Stimulated activated CD4-positive, alpha-beta T cell treated with anti-CD3 and anti-CD28 coated beads, Interleukin-1b, Interleukin-23, amount 100 ng/mL, for 1 hour (primary cell): Measurements from ENCODE around the gene IL4R.
"Not testable (repeated sequence)": the region's sequence is repeated elsewhere in the genome, so short reads cannot be mapped to it uniquely, and the experiment has no call there.

Source experiments
- DNase-seq, 2 donors: peaks; one replicate each; pipeline ENCODE4 v3.0.0-alpha.2; 2020; ENCODE audit warnings: low read depth in 2 of 2

Gene IL4R

GRCh38 chr16:27313422-27314160, at the start of gene IL4R:
IL4R (plus strand) TSS chr16:27313974; CDS start chr16:27340204, 26,230 bp downstream.
- DNase-seq: peak in 1 of 2 donors; percentile 37

DNA sequence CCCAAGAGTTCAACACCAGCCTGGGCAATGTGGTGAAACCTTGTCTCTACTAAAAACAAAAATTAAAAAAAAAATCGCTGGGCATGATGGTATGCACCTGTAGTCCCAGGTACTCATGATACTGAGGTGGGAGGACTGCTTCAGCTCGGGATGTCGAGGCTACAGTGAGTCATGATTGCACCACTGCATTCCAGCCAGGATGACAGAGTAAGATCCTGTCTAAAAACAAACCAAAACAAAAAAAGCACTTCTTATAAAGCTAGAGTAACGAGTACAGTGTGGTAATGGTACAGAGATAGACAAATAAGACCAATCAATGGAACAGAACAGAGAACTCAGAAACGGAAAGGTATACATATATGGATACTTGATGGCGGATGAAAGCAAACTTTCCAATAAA, 49.6 kb upstream of the IL4R start:
- no peak for DNase-seq

DNA sequence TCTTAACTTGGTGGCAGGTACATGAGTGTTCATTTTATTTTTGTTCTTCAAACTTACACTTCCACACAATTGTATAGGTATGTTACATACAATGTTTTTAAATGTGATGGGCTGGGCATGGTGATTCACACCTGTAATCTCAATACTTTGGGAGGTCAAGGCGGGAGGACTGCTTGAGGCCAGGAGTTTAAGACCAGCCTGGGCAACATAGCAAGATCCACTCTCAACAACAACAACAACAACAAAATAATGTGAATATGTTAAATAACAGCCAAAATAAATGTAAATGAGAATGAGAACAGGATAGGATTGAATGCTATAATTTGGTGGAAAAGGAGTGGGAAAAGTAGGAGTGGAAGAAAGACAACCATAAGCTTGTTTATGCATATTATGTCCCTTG, 47.8 kb upstream of the IL4R start:
- no peak for DNase-seq

- no peak for DNase-seq
Measured at GRCh38 chr16:27267037-27267677, 46.6 kb upstream of the IL4R start.

GRCh38 chr16:27268376-27269299, 45.1 kb upstream of the IL4R start, which contains the start of gene NSMCE1:
NSMCE1 (minus strand) TSS chr16:27268772; CDS start chr16:27257570, 11,202 bp downstream.
- DNase-seq: peak; percentile 90 to 95

- no peak for DNase-seq
Measured at GRCh38 chr16:27269300-27270150, 44.2 kb upstream of the IL4R start.

DNA sequence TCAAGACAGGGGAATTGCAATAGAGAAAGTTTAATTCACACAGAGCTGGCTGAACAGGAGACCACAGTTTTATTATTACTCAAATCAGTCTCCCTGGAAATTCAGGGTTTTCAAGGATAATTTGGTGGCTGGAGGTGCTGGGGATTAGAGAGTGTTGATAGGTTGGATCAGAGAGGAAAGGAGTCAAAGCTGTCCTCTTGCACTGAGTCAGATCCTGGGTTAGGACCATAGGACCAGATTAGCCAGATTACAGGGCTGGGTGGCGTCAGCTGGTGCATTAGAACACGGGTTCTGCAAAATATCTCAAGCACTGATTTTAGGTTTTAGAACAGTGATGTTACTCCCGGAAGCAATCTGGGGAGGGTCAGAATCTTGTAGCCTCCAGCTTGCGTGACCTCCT, 43.4 kb upstream of the IL4R start:
- DNase-seq: no peak

DNA sequence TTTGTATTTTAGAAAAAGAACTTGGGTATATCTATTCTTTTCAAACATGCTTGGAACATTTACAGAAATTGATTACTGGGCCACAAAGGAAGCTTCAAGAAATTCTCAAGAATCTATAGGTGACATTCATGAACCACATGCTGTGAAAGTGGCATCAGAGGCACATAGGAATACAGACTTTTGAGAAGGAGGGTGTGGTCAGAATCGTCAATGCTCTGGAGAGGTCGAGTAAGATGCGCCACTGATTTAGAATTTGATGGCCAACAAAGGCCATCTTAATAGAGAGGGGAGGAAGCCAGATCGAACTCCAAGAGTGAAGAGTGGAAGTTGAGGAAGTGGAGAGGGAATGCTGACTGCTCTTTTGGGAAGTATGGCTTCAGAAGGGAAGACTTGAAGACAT, 41.7 kb upstream of the IL4R start:
- no peak for DNase-seq

DNA sequence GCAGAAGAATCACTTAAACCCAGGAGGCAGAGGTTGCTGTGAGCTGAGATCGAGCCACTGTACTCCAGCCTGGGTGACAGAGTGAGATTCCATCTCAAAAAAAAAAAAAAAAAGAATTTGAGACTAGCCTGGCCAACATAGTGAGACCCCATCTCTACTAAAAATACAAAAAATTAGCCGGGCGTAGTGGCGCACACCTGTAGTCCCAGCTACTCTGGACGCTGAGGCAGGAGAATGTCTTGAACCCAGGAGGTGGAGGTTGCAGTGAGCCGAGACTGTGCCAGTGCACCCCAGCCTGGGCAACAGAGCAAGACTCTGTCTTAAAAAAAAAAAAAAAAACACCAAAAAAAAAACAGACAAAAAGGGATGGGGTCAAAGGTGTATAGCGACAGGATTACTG, 41.1 kb upstream of the IL4R start:
- DNase-seq: not testable (repeated sequence)

GRCh38 chr16:27273330-27273669, 40.5 kb upstream of the IL4R start:
- no peak for DNase-seq

DNA sequence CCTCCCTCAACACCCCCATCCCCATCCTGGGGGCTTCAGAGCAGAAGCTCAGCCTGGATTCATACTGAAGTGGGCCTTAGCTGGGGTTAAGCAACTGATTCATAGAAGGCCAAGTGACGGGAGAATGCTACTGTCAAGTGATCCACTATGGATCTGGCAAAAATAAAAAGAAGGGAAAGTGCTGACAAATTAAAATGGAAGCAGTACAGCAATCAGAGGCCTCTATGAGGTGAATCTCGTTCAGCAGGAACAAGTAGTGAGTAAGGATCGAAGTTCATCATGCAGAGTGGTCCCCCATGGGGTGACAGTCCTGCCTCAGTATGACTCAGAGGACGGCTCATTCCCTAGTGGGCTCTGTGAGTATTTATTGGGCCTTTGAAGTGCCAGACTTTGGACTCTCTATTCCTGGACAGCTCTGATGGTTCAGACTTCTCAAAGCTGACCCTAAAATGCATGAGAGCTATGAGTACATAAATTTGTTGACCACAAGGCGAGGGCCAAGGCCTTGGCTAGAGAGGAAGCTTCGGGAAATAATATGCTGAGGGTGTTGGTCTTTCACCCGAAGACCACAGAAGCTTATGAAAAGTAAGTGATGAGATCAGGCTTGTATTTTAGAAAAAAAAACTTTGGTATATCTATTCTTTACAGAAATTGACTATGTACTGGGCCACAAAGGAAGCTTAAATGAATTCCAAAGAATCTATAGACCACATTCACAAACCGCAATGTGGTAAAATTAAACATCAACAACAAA, 39.9 kb upstream of the IL4R start:
- no peak for DNase-seq

GRCh38 chr16:27274424-27274874, 39.3 kb upstream of the IL4R start:
- DNase-seq: not testable (repeated sequence)

- no peak for DNase-seq
Measured at GRCh38 chr16:27275394-27275793, 38.4 kb upstream of the IL4R start.

- no peak for DNase-seq
Measured at GRCh38 chr16:27281243-27281642, 32.5 kb upstream of the IL4R start.

DNA sequence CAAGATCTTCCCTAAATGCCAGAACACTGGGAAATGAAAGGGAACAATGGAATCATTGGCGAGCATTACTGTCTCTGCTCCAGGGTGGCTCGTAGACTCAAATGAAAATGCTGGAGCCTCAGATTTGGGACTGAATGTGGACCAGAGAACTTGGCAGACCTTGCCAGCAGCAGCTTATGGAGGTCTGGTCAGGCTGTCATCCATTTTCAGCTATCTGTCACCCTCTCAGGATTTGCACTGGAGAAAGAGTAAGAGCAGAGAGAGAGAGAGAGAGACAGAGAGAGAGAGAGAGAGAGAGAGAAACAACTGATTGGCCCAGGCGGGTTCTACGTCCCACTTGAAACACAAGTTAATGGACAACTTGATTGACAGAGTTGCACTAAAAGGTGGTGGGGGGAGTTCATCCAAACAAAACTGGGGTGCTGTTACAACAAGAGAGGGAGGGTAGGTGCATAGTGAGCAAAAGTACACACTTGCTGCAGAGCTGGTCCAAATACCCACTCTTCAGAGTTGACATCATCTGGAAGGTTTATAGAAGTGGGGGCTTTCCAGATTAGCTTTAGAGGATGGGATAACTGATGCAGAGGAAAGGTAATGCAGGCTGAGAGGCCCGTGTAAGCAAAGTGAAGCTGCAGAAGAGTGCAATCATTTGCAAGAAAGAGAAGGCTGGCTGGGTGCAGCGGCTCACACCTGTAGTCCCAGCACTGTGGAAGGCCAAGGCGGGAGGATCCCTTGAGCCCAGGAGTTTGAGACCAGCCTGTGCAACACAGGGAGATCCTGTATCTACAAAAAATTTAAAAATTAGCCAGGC, 28.7 kb upstream of the IL4R start:
- DNase-seq: no peak

DNA sequence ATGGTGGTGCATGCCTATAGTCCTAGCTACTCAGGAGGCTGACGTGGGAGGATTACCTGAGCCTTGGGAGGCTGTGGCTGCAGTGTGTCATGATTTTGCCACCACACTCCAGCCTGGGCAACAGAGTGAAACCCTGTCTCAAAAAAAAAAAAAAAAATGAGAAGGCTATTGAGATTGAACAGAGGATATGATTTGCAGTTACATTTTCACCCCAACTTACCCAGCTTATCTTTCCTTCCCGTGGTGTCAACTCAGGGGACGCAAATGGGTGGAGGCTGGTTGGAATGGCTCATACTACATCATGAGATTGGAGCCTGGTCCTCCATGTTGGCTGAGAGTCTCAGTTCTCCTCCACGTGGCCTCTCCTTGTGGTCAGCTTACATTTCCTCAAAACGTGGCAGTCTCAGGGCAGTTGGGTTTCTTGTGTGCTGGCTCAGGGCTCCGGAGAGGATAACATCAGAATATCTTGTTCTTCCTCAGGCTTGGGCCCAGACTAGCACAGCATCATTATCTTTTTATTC, 28.0 kb upstream of the IL4R start:
- no peak for DNase-seq

DNA sequence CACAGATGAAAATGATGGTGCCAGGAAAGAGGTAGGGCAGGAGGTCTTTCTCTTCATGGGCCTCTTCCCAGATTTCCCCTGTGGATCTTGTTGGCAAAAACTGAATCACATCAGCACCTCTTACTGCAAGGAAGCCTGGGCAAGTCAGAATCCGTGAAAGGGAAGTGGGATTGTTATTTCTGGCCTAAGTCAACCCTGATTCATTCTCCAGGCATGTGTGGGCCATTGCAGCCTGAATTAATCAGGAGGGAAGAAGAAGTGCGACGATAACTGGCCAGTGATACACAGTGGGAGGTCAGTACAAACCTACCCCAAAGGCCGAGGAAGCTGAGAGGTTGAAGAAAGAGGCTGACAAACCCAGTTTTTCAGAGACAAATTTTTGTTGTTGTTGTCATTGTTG, 27.3 kb upstream of the IL4R start:
- DNase-seq: no peak

- no peak for DNase-seq
Measured at GRCh38 chr16:27287051-27287811, 26.5 kb upstream of the IL4R start.

- no peak for DNase-seq
Measured at GRCh38 chr16:27287887-27288286, 25.9 kb upstream of the IL4R start.
